ENCODE measurements around the gene EFCAB13.

The EFCAB13 gene

GRCh38 chr17:47295037-47295873, 28.5 kb upstream of the EFCAB13 start:
- no peak for DNase-seq (ENCODE audit: low read depth)

GRCh38 chr17:47295874-47296255, 27.9 kb upstream of the EFCAB13 start:
- DNase-seq (ENCODE audit: low read depth) = no peak

- peak; percentile 33 for DNase-seq (ENCODE audit: low read depth)
Measured at GRCh38 chr17:47297661-47298400, 25.9 kb upstream of the EFCAB13 start.

GRCh38 chr17:47298712-47299111, 25.0 kb upstream of the EFCAB13 start:
- no peak for DNase-seq (ENCODE audit: low read depth)

- DNase-seq (ENCODE audit: low read depth) = no peak
Measured at GRCh38 chr17:47299239-47299910, 24.4 kb upstream of the EFCAB13 start.

- DNase-seq (ENCODE audit: low read depth) = no peak
Measured at GRCh38 chr17:47300718-47301117, 23.0 kb upstream of the EFCAB13 start.

GRCh38 chr17:47301161-47301560, 22.6 kb upstream of the EFCAB13 start:
- DNase-seq (ENCODE audit: low read depth) = no peak

GRCh38 chr17:47301831-47302230, 21.9 kb upstream of the EFCAB13 start:
- no peak for DNase-seq (ENCODE audit: low read depth)

- DNase-seq (ENCODE audit: low read depth) = peak; percentile 72
Measured at GRCh38 chr17:47304186-47304585, 19.6 kb upstream of the EFCAB13 start.

- DNase-seq (ENCODE audit: low read depth) = peak; percentile 93
Measured at GRCh38 chr17:47305302-47305923, 18.3 kb upstream of the EFCAB13 start.

GRCh38 chr17:47310186-47310733, 13.5 kb upstream of the EFCAB13 start:
- DNase-seq (ENCODE audit: low read depth) = no peak

GRCh38 chr17:47311420-47311819, 12.3 kb upstream of the EFCAB13 start:
- DNase-seq (ENCODE audit: low read depth) = no peak

GRCh38 chr17:47315451-47316266, 8.1 kb upstream of the EFCAB13 start:
- DNase-seq (ENCODE audit: low read depth) = peak; percentile 82

- peak; percentile 69 for DNase-seq (ENCODE audit: low read depth)
Measured at GRCh38 chr17:47316311-47316710, 7.4 kb upstream of the EFCAB13 start.

GRCh38 chr17:47317119-47317518, 6.6 kb upstream of the EFCAB13 start:
- DNase-seq (ENCODE audit: low read depth) = peak; percentile 64

- no peak for DNase-seq (ENCODE audit: low read depth)
Measured at GRCh38 chr17:47318197-47318918, 5.4 kb upstream of the EFCAB13 start.

GRCh38 chr17:47320879-47321502, 2.8 kb upstream of the EFCAB13 start:
- DNase-seq (ENCODE audit: low read depth) = no peak

- DNase-seq (ENCODE audit: low read depth) = peak; percentile 15
Measured at GRCh38 chr17:47324224-47325020, 667 bp downstream of the EFCAB13 start.

GRCh38 chr17:47325176-47325575, 1.4 kb downstream of the EFCAB13 start:
- DNase-seq (ENCODE audit: low read depth) = no peak

Measured in fibroblast of gingiva (primary cell).